GM23248 (cell line): ENCODE measurements around the gene TJAP1. TPM values are rescaled to one million over a fixed set of nuclear protein-coding genes. Genes with fewer than 3 reads are reported as not detected.

Experiments
- DNase-seq: peaks from one replicate; pipeline ENCODE4 v3.0.0-alpha.2; 2015
- H2AFZ ChIP-seq: fragments of 200-600 bp; sonication (generic); 2 replicates; pipeline ENCODE4 v1.6.1; 2016; ENCODE audit warnings: antibody characterized with exemption
- H3F3A ChIP-seq: fragments of 200-600 bp; sonication (generic); 2 replicates; pipeline ENCODE4 v1.6.1; 2016; ENCODE audit warnings: mild to moderate bottlenecking, antibody characterized with exemption, mixed run types; ENCODE audit not compliant: insufficient read depth
- H3K27ac ChIP-seq: fragments of 200-600 bp; sonication (generic); 2 replicates; pipeline ENCODE4 v1.5.1; 2016; ENCODE audit warnings: mild to moderate bottlenecking
- H3K27me3 ChIP-seq: fragments of 200-600 bp; sonication (generic); replicated peaks from 2 replicates; pipeline ENCODE4 v1.6.1; 2016; ENCODE audit warnings: mild to moderate bottlenecking; ENCODE audit not compliant: insufficient read depth
- H3K36me3 ChIP-seq: fragments of 200-600 bp; sonication (generic); 2 replicates; pipeline ENCODE4 v1.6.1; 2016; ENCODE audit warnings: low read depth, mild to moderate bottlenecking
- H3K4me1 ChIP-seq: fragments of 200-600 bp; sonication (generic); 2 replicates; pipeline ENCODE4 v1.6.1; 2016; ENCODE audit warnings: mild to moderate bottlenecking; ENCODE audit not compliant: insufficient read depth
- H3K4me2 ChIP-seq: fragments of 200-600 bp; sonication (generic); one replicate; pipeline ENCODE4 v1.6.1; 2016; ENCODE audit warnings: mild to moderate bottlenecking; ENCODE audit not compliant: unreplicated experiment
- H3K4me3 ChIP-seq: fragments of 200-600 bp; sonication (generic); 2 replicates; pipeline ENCODE4 v1.5.1; 2016; ENCODE audit warnings: mild to moderate bottlenecking
- H3K79me2 ChIP-seq: fragments of 200-600 bp; sonication (generic); 2 replicates; pipeline ENCODE4 v1.6.1; 2016; ENCODE audit warnings: mild to moderate bottlenecking; ENCODE audit not compliant: insufficient read depth
- H3K9ac ChIP-seq: fragments of 200-600 bp; sonication (generic); 2 replicates; pipeline ENCODE4 v1.6.1; 2016; ENCODE audit warnings: mild to moderate bottlenecking
- H3K9me2 ChIP-seq: fragments of 200-600 bp; sonication (generic); 2 replicates; pipeline ENCODE4 v1.6.1; 2016; ENCODE audit warnings: mixed run types, mild to moderate bottlenecking, moderate library complexity; ENCODE audit not compliant: insufficient read depth
- H3K9me3 ChIP-seq: fragments of 200-600 bp; sonication (generic); one replicate; pipeline ENCODE4 v1.6.1; 2017; ENCODE audit warnings: low read depth
- H4K20me1 ChIP-seq: fragments of 200-600 bp; sonication (generic); 2 replicates; pipeline ENCODE4 v1.6.0; 2016; ENCODE audit not compliant: insufficient read depth
- EZH2 ChIP-seq: fragments of 200-600 bp; sonication (generic); IDR thresholded peaks from 2 replicates; pipeline ENCODE4 v1.6.1; 2018; ENCODE audit warnings: antibody characterized with exemption, mild to moderate bottlenecking; ENCODE audit not compliant: insufficient read depth, poor library complexity, severe bottlenecking
- EZH2phosphoT487 ChIP-seq: fragments of 200-600 bp; sonication (generic); IDR thresholded peaks from 2 replicates; pipeline ENCODE4 v1.6.1; 2018; ENCODE audit warnings: antibody characterized with exemption, moderate library complexity, mild to moderate bottlenecking, low read depth; ENCODE audit not compliant: insufficient read depth
- WGBS, 2 experiments: methylation state at CpG; one replicate each; pipeline ENCODE4 v1.1.6; 2015 to 2017; ENCODE audit warnings: low lambda C conversion rate in 2 of 2, low coverage in 1 of 2; ENCODE audit errors: missing lambda C conversion rate in 2 of 2; 5-methylcytosine and 5-hydroxymethylcytosine counted together
- in situ Hi-C: fragments of 300-500 bp; cut with MboI; formaldehyde crosslinking; loops from 2 replicates; pipeline ENCODE4 v1.15.0; 2020
- polyA plus RNA-seq: library from polyadenylated mRNA; unstranded; fragments of >200 nt; fragmentation: Nextera tagmentation; extraction: Ambion mirVana; gene quantifications from 2 replicates; pipeline ENCODE4 v1.2.1, GENCODE V29; 2016
- total RNA-seq: library from RNA; depleted of rRNA; stranded (reverse); fragments of >200 nt; shearing (Covaris generic); gene quantifications from 2 replicates; pipeline ENCODE4 v1.2.3, GENCODE V29; 2014

Gene TJAP1
- total and polyA plus RNA-seq, 2 experiments from 2014 or later, result 16.0 to 32.9 TPM

GRCh38 chr6:43451348-43451747 is 26.0 kb upstream of the TJAP1 start:
- no peaks in the 10 kb centered on the region for H3K79me2 ChIP-seq
- no peak overlapping the region for H3K27ac ChIP-seq
- H2AFZ ChIP-seq, result no peak overlapping the region
- H3K36me3 ChIP-seq, result no peaks in the 10 kb centered on the region
- TF ChIP-seq EZH2phosphoT487 (no peak), EZH2 (no peak)
- no peaks in the 10 kb centered on the region for H3K4me1 ChIP-seq
- H3K9me2 ChIP-seq, result no peaks in the 10 kb centered on the region
- peaks cover 9% of the 10 kb centered on the region; the same call in 1 of the 2 replicates for H3F3A ChIP-seq
- H3K4me2 ChIP-seq, result no peak overlapping the region
- no peak overlapping the region for H3K9ac ChIP-seq
- no peaks in the 10 kb centered on the region; the same call in 1 of the 2 replicates for H3K27me3 ChIP-seq
- 76 to 84% methylated on average over 4 of the region's 4 CpGs for WGBS, 2 experiments
- DNase-seq, result no peak
- no peaks in the 10 kb centered on the region for H3K9me3 ChIP-seq
- H3K4me3 ChIP-seq, result no peak overlapping the region
- no peaks in the 10 kb centered on the region for H4K20me1 ChIP-seq
- in situ Hi-C loops, result loop anchor here (10.0 kb wide), 1 partner anchor 53 kb away; no protein-coding TSS in a partner anchor

- no peak for DNase-seq
- Histone ChIP-seq H3K4me1 (no peaks in the 10 kb centered on the region), H3K9ac (no peak overlapping the region), H3K79me2 (no peaks in the 10 kb centered on the region), H3K9me3 (no peaks in the 10 kb centered on the region), H3K9me2 (no peaks in the 10 kb centered on the region), H3K4me2 (no peak overlapping the region), H3F3A (peaks cover 9% of the 10 kb centered on the region; the same call in 1 of the 2 replicates), H3K27me3 (peaks cover 2% of the 10 kb centered on the region; the same call in 1 of the 2 replicates), H3K27ac (no peak overlapping the region), H4K20me1 (no peaks in the 10 kb centered on the region), H3K36me3 (no peaks in the 10 kb centered on the region), H3K4me3 (no peak overlapping the region), H2AFZ (no peak overlapping the region)
- TF ChIP-seq EZH2, result no peak
- no peak for TF ChIP-seq EZH2phosphoT487
- 95 to 97% methylated on average over 8 of the region's 8 CpGs for WGBS, 2 experiments
- in situ Hi-C loops, result loop anchor here (10.0 kb wide), 1 partner anchor 53 kb away; no protein-coding TSS in a partner anchor
Observed at GRCh38 chr6:43451939-43452338, 25.4 kb upstream of the TJAP1 start.

- Histone ChIP-seq H3K9me2 (no peaks in the 10 kb centered on the region), H3F3A (peaks cover 9% of the 10 kb centered on the region; the same call in 1 of the 2 replicates), H3K36me3 (no peaks in the 10 kb centered on the region), H3K4me3 (no peak overlapping the region), H3K9me3 (no peaks in the 10 kb centered on the region), H3K9ac (no peak overlapping the region), H4K20me1 (no peaks in the 10 kb centered on the region), H3K27me3 (peaks cover 4% of the 10 kb centered on the region; the same call in 1 of the 2 replicates), H3K4me1 (no peaks in the 10 kb centered on the region), H2AFZ (no peak overlapping the region), H3K27ac (no peak overlapping the region), H3K79me2 (no peaks in the 10 kb centered on the region), H3K4me2 (no peak overlapping the region)
- in situ Hi-C loops, result loop anchor here (10.0 kb wide), 1 partner anchor 52 kb away; no protein-coding TSS in a partner anchor
- no peak for DNase-seq
- TF ChIP-seq EZH2 (no peak), EZH2phosphoT487 (no peak)
- 100% methylated on average over 4 of the region's 4 CpGs for WGBS, 2 experiments
Observed at GRCh38 chr6:43452896-43453295, 24.5 kb upstream of the TJAP1 start.

- H3K27me3 ChIP-seq, result peaks cover 4% of the 10 kb centered on the region; the same call in 1 of the 2 replicates
- in situ Hi-C loops, result loop anchor here (10.0 kb wide), 1 partner anchor 51 kb away; no protein-coding TSS in a partner anchor
- DNase-seq, result no peak
Observed at GRCh38 chr6:43453831-43454230, 23.5 kb upstream of the TJAP1 start.

More at GRCh38 chr6:43453831-43454230, 23.5 kb upstream of the TJAP1 start:
- H4K20me1 ChIP-seq, result no peaks in the 10 kb centered on the region
- no peak overlapping the region for H3K4me3 ChIP-seq
- no peak overlapping the region for H3K27ac ChIP-seq
- H3K4me1 ChIP-seq, result no peaks in the 10 kb centered on the region
- TF ChIP-seq EZH2, result no peak
- no peak for TF ChIP-seq EZH2phosphoT487
- no peak overlapping the region for H3K4me2 ChIP-seq
- H3K79me2 ChIP-seq, result no peaks in the 10 kb centered on the region
- no peak overlapping the region for H2AFZ ChIP-seq
- H3K9me2 ChIP-seq, result no peaks in the 10 kb centered on the region
- no peaks in the 10 kb centered on the region for H3K9me3 ChIP-seq
- no peak overlapping the region for H3K9ac ChIP-seq
- H3F3A ChIP-seq, result peaks cover 9% of the 10 kb centered on the region; the same call in 1 of the 2 replicates
- no peaks in the 10 kb centered on the region for H3K36me3 ChIP-seq
